ENCODE results near the gene HEATR5A.

Gene HEATR5A

GRCh38 chr14:31425905-31426304 is 5.6 kb upstream of the HEATR5A start:
- DNase-seq, result no peak

GRCh38 chr14:31421200-31421599 is 850 bp upstream of the HEATR5A start:
- DNase-seq, result no peak

GRCh38 chr14:31419967-31420318 is 407 bp downstream of the HEATR5A start:
- no peak for DNase-seq

- DNase-seq, result no peak
These were observed 977 bp downstream of the HEATR5A start for GRCh38 chr14:31419179-31419966.

GRCh38 chr14:31418440-31418839 is 1.9 kb downstream of the HEATR5A start:
- no peak for DNase-seq

- DNase-seq, result no peak
These were observed 6.0 kb downstream of the HEATR5A start for GRCh38 chr14:31414190-31414833.

- DNase-seq, result no peak
These were observed 9.1 kb downstream of the HEATR5A start for GRCh38 chr14:31411218-31411727.

GRCh38 chr14:31410048-31410650 is 10.2 kb downstream of the HEATR5A start:
- DNase-seq, result peak; percentile 59

- no peak for DNase-seq
These were observed 11.9 kb downstream of the HEATR5A start for GRCh38 chr14:31408421-31408820.

GRCh38 chr14:31405599-31406232 is 14.6 kb downstream of the HEATR5A start:
- DNase-seq, result no peak

GRCh38 chr14:31405106-31405505 is 15.2 kb downstream of the HEATR5A start:
- DNase-seq, result no peak

GRCh38 chr14:31403707-31404106 is 16.6 kb downstream of the HEATR5A start:
- no peak for DNase-seq

GRCh38 chr14:31402764-31403439 is 17.4 kb downstream of the HEATR5A start:
- no peak for DNase-seq

- DNase-seq, result no peak
These were observed 18.9 kb downstream of the HEATR5A start for GRCh38 chr14:31401369-31401932.

GRCh38 chr14:31400031-31400638 is 20.2 kb downstream of the HEATR5A start:
- DNase-seq, result no peak

- no peak for DNase-seq
These were observed 24.7 kb downstream of the HEATR5A start for GRCh38 chr14:31395572-31396205.

- no peak for DNase-seq
These were observed 25.2 kb downstream of the HEATR5A start for GRCh38 chr14:31395119-31395518.

GRCh38 chr14:31391977-31392503 is 28.3 kb downstream of the HEATR5A start:
- no peak for DNase-seq

- no peak for DNase-seq
These were observed 28.9 kb downstream of the HEATR5A start for GRCh38 chr14:31391473-31391872.

- DNase-seq, result no peak
These were observed 30.4 kb downstream of the HEATR5A start for GRCh38 chr14:31389946-31390345.

- no peak for DNase-seq
These were observed 31.5 kb downstream of the HEATR5A start for GRCh38 chr14:31388687-31389413.
